ENCODE results near the gene CDC27. TPM values are rescaled to one million over a fixed set of nuclear protein-coding genes. Genes with fewer than 3 reads are reported as not detected.

CDC27 gene
- total and polyA plus RNA-seq, 2 of the 4 experiments (the other 2 are of a cell fraction), result 47.7 to 190 TPM

GRCh38 chr17:47159315-47159714, 29.8 kb downstream of the CDC27 start:
- Histone ChIP-seq H3K79me1 (ENCODE audit: low read depth in 1 of 2, low read length in 2 of 2) (peaks cover 17 to 36% of the 10 kb centered on the region in 2 experiments), H4K91ac (ENCODE audit: insufficient read depth, low read depth, low read length) (no peak overlapping the region), H3K27ac (ENCODE audit: insufficient read depth, low read length) (no peak overlapping the region), H3K4ac (ENCODE audit: low read depth, low read length) (no peak overlapping the region), H3K23ac (ENCODE audit: low read depth, low read length) (no peak overlapping the region), H3K36me3 (ENCODE audit: control insufficient read depth, insufficient read depth, low read length) (peaks cover 42% of the 10 kb centered on the region), H3K9ac (ENCODE audit: low read depth, low read length) (no peak overlapping the region), H3K4me2 (ENCODE audit: low read depth, low read length) (no peak overlapping the region), H4K20me1 (ENCODE audit: insufficient read depth, low read length) (peaks cover 6% of the 10 kb centered on the region; the same call in 1 of the 2 replicates), H4K5ac (ENCODE audit: low read depth, low read length) (no peak overlapping the region), H3K9me3 (ENCODE audit: control insufficient read depth, insufficient read depth, low read length) (no peaks in the 10 kb centered on the region), H2AK9ac (replicated peaks; ENCODE audit: low read depth, low read length, poor library complexity) (no peak overlapping the region), H3K14ac (replicated peaks; ENCODE audit: low read depth, low read length) (no peak overlapping the region), H2AK5ac (ENCODE audit: low read depth, low read length) (no peak overlapping the region), H3K27me3 (ENCODE audit: control insufficient read depth, insufficient read depth, low read length) (no peaks in the 10 kb centered on the region), H3K9me1 (ENCODE audit: insufficient read depth, low read length) (no peaks in the 10 kb centered on the region), H2BK15ac (ENCODE audit: low read depth, low read length) (no peak overlapping the region), H3K18ac (ENCODE audit: low read depth, low read length) (no peak overlapping the region), H2AFZ (replicated peaks; ENCODE audit: low read length, poor library complexity) (no peak overlapping the region), H2BK5ac (ENCODE audit: low read depth, low read length, poor library complexity, severe bottlenecking) (no peak overlapping the region), H3K4me1 (ENCODE audit: control insufficient read depth, insufficient read depth, low read length) (no peaks in the 10 kb centered on the region), H4K8ac (ENCODE audit: low read depth in 2 of 2, low read length in 2 of 2) (no peak overlapping the region), H2BK20ac (ENCODE audit: low read depth, low read length) (no peak overlapping the region), H2BK120ac (ENCODE audit: low read depth, low read length) (no peak overlapping the region), H3K4me3 (ENCODE audit: insufficient read depth, low read depth, low read length) (no peak overlapping the region), H3K56ac (ENCODE audit: extremely low read depth, insufficient read depth, low read length) (no peak overlapping the region)
- no peak for DNase-seq
- intact Hi-C loops (cut with micrococcal nuclease), result no loop called here
- POLR2A ChIA-PET (ENCODE audit: unreplicated experiment), result no interaction called here
- no TSS peak for BruUV-seq (replicated peaks)
- CTCF ChIA-PET, result no interaction called here
- ATAC-seq (ENCODE audit: low read depth), result no peak
- dilution Hi-C loops (cut with HindIII; ENCODE audit: low sequenced_read_pairs, unreplicated experiment), result no loop called here
- in situ Hi-C loops (cut with MboI; ENCODE audit: low sequenced_read_pairs), result loop anchor here (25.0 kb wide), 1 partner anchor 453 kb away; no protein-coding TSS in a partner anchor
- 95% methylated on average over 14 of the region's 18 CpGs; no CpG with 5 or more reads in 1 of the 2 experiments for WGBS, 2 experiments (ENCODE audit: extremely low coverage in 2 of 2, insufficient read length in 1 of 2)
- TF ChIP-seq RCOR1 (IDR thresholded peaks at IDR 0.05; ENCODE audit: insufficient replicate concordance, low read length), result no peak
- TF ChIP-seq CHD1 (IDR thresholded peaks at IDR 0.05; ENCODE audit: low read depth, low read length), result no peak
- no peak for TF ChIP-seq NFE2L2 (IDR thresholded peaks at IDR 0.05; ENCODE audit: low read depth, low read length)
- no peak for TF ChIP-seq CTCF (conservative IDR thresholded peaks at IDR 0.05; ENCODE audit: low read depth, low read length)
- TF ChIP-seq MAZ (IDR thresholded peaks at IDR 0.05; ENCODE audit: borderline replicate concordance, low read depth, low read length), result no peak
- no peak for TF ChIP-seq CEBPB (IDR thresholded peaks at IDR 0.05; ENCODE audit: low read depth, low read length)
- TF ChIP-seq ELK1 (IDR thresholded peaks at IDR 0.05; ENCODE audit: borderline replicate concordance, low read depth, low read length), result no peak
- no peak for TF ChIP-seq FOS (IDR thresholded peaks at IDR 0.05; ENCODE audit: low read depth, low read length)
- no peak for TF ChIP-seq USF2 (IDR thresholded peaks at IDR 0.05; ENCODE audit: low read depth, low read length)
- no peak for TF ChIP-seq POLR2A (IDR thresholded peaks at IDR 0.05; ENCODE audit: low read depth, low read length)
- no peak for TF ChIP-seq RAD21 (IDR thresholded peaks at IDR 0.05; ENCODE audit: low read length)
- no peak for TF ChIP-seq MAFK (IDR thresholded peaks at IDR 0.05; ENCODE audit: low read depth, low read length)
- no peak for TF ChIP-seq RFX5 (IDR thresholded peaks at IDR 0.05; ENCODE audit: low read depth, low read length)
- TF ChIP-seq SMC3 (IDR thresholded peaks at IDR 0.05; ENCODE audit: low read depth, low read length), result no peak
- TF ChIP-seq BHLHE40 (IDR thresholded peaks at IDR 0.05; ENCODE audit: low read depth, low read length), result no peak
- no peak for TF ChIP-seq MXI1 (IDR thresholded peaks at IDR 0.05; ENCODE audit: borderline replicate concordance, low read depth, low read length)
